ENCODE data around the gene FAM20A. TPM values are rescaled to one million over a fixed set of nuclear protein-coding genes. Genes with fewer than 3 reads are reported as not detected.

The FAM20A gene
- total RNA-seq, 1 donor from 2014 or later = 0.14 TPM

- DNase-seq (ENCODE audit: low read depth) (no peak), FAIRE-seq (no peak)
- Mint-ChIP-seq H3K36me3 (ENCODE audit: low read depth, unreplicated experiment) (no peaks in the 10 kb centered on the region), H3K27me3 (ENCODE audit: low read depth, unreplicated experiment) (peaks cover 45% of the 10 kb centered on the region), H3K4me1 (ENCODE audit: low read depth, unreplicated experiment) (peaks cover 12% of the 10 kb centered on the region), H3K4me3 (ENCODE audit: unreplicated experiment) (no peak overlapping the region), H3K27ac (ENCODE audit: unreplicated experiment) (no peak overlapping the region), H3K9me3 (ENCODE audit: unreplicated experiment) (peaks cover 3% of the 10 kb centered on the region)
- no peak for TF ChIP-seq EZH2 (IDR thresholded peaks at IDR 0.05; ENCODE audit: insufficient read depth, low read length)
- no peak for TF ChIP-seq CTCF (IDR thresholded peaks at IDR 0.05; ENCODE audit: insufficient read depth, low read depth, low read length)
- Histone ChIP-seq H3K4me1 (ENCODE audit: insufficient read depth, low read length) (peaks cover under 1% of the 10 kb centered on the region), H2AFZ (ENCODE audit: low read depth, low read length) (no peak overlapping the region), H3K27ac (ENCODE audit: low read depth, low read length) (no peak overlapping the region), H3K9me3 (ENCODE audit: insufficient read depth, low read depth, low read length) (no peaks in the 10 kb centered on the region), H3K36me3 (ENCODE audit: insufficient read depth, low read length) (no peaks in the 10 kb centered on the region), H3K4me2 (ENCODE audit: low read length) (no peak overlapping the region), H3K79me2 (ENCODE audit: insufficient read depth, low read length) (no peaks in the 10 kb centered on the region), H3K9ac (ENCODE audit: low read length) (no peak overlapping the region), H4K20me1 (ENCODE audit: insufficient read depth, low read length) (no peaks in the 10 kb centered on the region), H3K4me3 (ENCODE audit: insufficient read depth, low read depth, low read length) (no peak overlapping the region), H3K27me3 (ENCODE audit: insufficient read depth, low read length) (peaks cover 25% of the 10 kb centered on the region)
These were observed 5.7 kb downstream of the FAM20A start for GRCh38 chr17:68595496-68595895.

GRCh38 chr17:68594552-68594951 is 6.6 kb downstream of the FAM20A start:
- Histone ChIP-seq H4K20me1 (ENCODE audit: insufficient read depth, low read length) (no peaks in the 10 kb centered on the region), H3K36me3 (ENCODE audit: insufficient read depth, low read length) (no peaks in the 10 kb centered on the region), H2AFZ (ENCODE audit: low read depth, low read length) (no peak overlapping the region), H3K79me2 (ENCODE audit: insufficient read depth, low read length) (no peaks in the 10 kb centered on the region), H3K4me1 (ENCODE audit: insufficient read depth, low read length) (no peaks in the 10 kb centered on the region), H3K9me3 (ENCODE audit: insufficient read depth, low read depth, low read length) (no peaks in the 10 kb centered on the region), H3K27ac (ENCODE audit: low read depth, low read length) (no peak overlapping the region), H3K4me2 (ENCODE audit: low read length) (no peak overlapping the region), H3K9ac (ENCODE audit: low read length) (no peak overlapping the region), H3K4me3 (ENCODE audit: insufficient read depth, low read depth, low read length) (no peak overlapping the region), H3K27me3 (ENCODE audit: insufficient read depth, low read length) (peaks cover 18% of the 10 kb centered on the region)
- Mint-ChIP-seq H3K4me3 (ENCODE audit: unreplicated experiment) (no peak overlapping the region), H3K27me3 (ENCODE audit: low read depth, unreplicated experiment) (peaks cover 41% of the 10 kb centered on the region), H3K9me3 (ENCODE audit: unreplicated experiment) (peaks cover 1% of the 10 kb centered on the region), H3K4me1 (ENCODE audit: low read depth, unreplicated experiment) (peaks cover 12% of the 10 kb centered on the region), H3K36me3 (ENCODE audit: low read depth, unreplicated experiment) (no peaks in the 10 kb centered on the region), H3K27ac (ENCODE audit: unreplicated experiment) (no peak overlapping the region)
- DNase-seq (ENCODE audit: low read depth) (no peak), FAIRE-seq (no peak)
- TF ChIP-seq CTCF (IDR thresholded peaks at IDR 0.05; ENCODE audit: insufficient read depth, low read depth, low read length) = no peak
- TF ChIP-seq EZH2 (IDR thresholded peaks at IDR 0.05; ENCODE audit: insufficient read depth, low read length) = no peak

GRCh38 chr17:68592682-68593641 is 8.2 kb downstream of the FAM20A start:
- Mint-ChIP-seq H3K27ac (ENCODE audit: unreplicated experiment) (no peak overlapping the region), H3K9me3 (ENCODE audit: unreplicated experiment) (peaks cover 7% of the 10 kb centered on the region), H3K36me3 (ENCODE audit: low read depth, unreplicated experiment) (no peaks in the 10 kb centered on the region), H3K4me1 (ENCODE audit: low read depth, unreplicated experiment) (peaks cover 12% of the 10 kb centered on the region), H3K4me3 (ENCODE audit: unreplicated experiment) (no peak overlapping the region), H3K27me3 (ENCODE audit: low read depth, unreplicated experiment) (peaks cover 30% of the 10 kb centered on the region)
- no peak overlapping the region for H3K4me3 ChIP-seq (ENCODE audit: insufficient read depth, low read depth, low read length)
- H3K4me2 ChIP-seq (ENCODE audit: low read length) = no peak overlapping the region
- H3K27me3 ChIP-seq (ENCODE audit: insufficient read depth, low read length) = peaks cover 2% of the 10 kb centered on the region
- no peaks in the 10 kb centered on the region for H3K79me2 ChIP-seq (ENCODE audit: insufficient read depth, low read length)
- no peaks in the 10 kb centered on the region for H3K36me3 ChIP-seq (ENCODE audit: insufficient read depth, low read length)
- no peak overlapping the region for H3K9ac ChIP-seq (ENCODE audit: low read length)
- H2AFZ ChIP-seq (ENCODE audit: low read depth, low read length) = no peak overlapping the region
- H4K20me1 ChIP-seq (ENCODE audit: insufficient read depth, low read length) = no peaks in the 10 kb centered on the region
- no peak overlapping the region for H3K27ac ChIP-seq (ENCODE audit: low read depth, low read length)
- no peaks in the 10 kb centered on the region for H3K9me3 ChIP-seq (ENCODE audit: insufficient read depth, low read depth, low read length)
- TF ChIP-seq EZH2 (IDR thresholded peaks at IDR 0.05; ENCODE audit: insufficient read depth, low read length) (no peak), CTCF (IDR thresholded peaks at IDR 0.05; ENCODE audit: insufficient read depth, low read depth, low read length) (no peak)
- no peak for FAIRE-seq
- H3K4me1 ChIP-seq (ENCODE audit: insufficient read depth, low read length) = no peaks in the 10 kb centered on the region
- no peak for DNase-seq (ENCODE audit: low read depth)
